ENCODE measurements around the gene KLHL7.

Gene KLHL7

GRCh38 chr7:23109470-23109869 is 3.9 kb downstream of the KLHL7 start:
- H3K4me2 ChIP-seq (ENCODE audit: low read length): no peak overlapping the region
- H2AFZ ChIP-seq: no peak overlapping the region
- H3K9me3 ChIP-seq (ENCODE audit: control insufficient read depth, low read length): no peaks in the 10 kb centered on the region
- H3K27me3 ChIP-seq (ENCODE audit: control insufficient read depth, insufficient read depth, low read length): no peaks in the 10 kb centered on the region
- peaks cover 4% of the 10 kb centered on the region for H3K4me1 ChIP-seq
- H3K27ac ChIP-seq: no peak overlapping the region
- H3K36me3 ChIP-seq (ENCODE audit: control insufficient read depth, insufficient read depth, low read length): no peaks in the 10 kb centered on the region
- no peak overlapping the region for H3K4me3 ChIP-seq (ENCODE audit: low read depth, low read length)
- peaks cover 34% of the 10 kb centered on the region for H3K79me2 ChIP-seq
- no peak for TF ChIP-seq CTCF (IDR thresholded peaks at IDR 0.05)
- no peak overlapping the region for H3K9ac ChIP-seq

- TF ChIP-seq CTCF (IDR thresholded peaks at IDR 0.05): no peak
- no peak overlapping the region for H3K9ac ChIP-seq
- H3K9me3 ChIP-seq (ENCODE audit: control insufficient read depth, low read length): no peaks in the 10 kb centered on the region
- H3K4me1 ChIP-seq: no peaks in the 10 kb centered on the region
- H3K27ac ChIP-seq: no peak overlapping the region
- no peaks in the 10 kb centered on the region for H3K27me3 ChIP-seq (ENCODE audit: control insufficient read depth, insufficient read depth, low read length)
- H3K4me3 ChIP-seq (ENCODE audit: low read depth, low read length): no peak overlapping the region
- no peak overlapping the region for H3K4me2 ChIP-seq (ENCODE audit: low read length)
- no peaks in the 10 kb centered on the region for H3K36me3 ChIP-seq (ENCODE audit: control insufficient read depth, insufficient read depth, low read length)
- peaks cover 17% of the 10 kb centered on the region for H3K79me2 ChIP-seq
- H2AFZ ChIP-seq: no peak overlapping the region
Measured at GRCh38 chr7:23114896-23115295, 9.3 kb downstream of the KLHL7 start.

DNA sequence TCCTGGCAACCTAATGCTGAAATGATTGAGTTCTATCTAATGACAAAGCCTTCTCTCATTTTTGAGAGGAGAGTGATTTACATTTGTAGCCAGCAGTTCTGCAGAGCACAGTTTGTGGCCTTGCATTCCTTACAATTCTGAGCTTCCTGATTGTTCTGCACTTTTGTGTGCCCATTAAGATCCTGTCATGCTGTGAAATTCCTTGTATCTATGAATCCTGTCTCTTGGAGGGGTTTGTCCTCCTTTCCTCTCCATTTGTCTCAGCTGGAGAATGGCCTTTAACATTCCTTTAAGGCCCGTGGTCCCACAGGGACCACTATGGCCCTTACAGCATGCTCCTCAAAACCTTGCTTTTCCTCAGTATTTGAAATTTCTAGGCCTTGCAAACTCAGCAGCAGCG is 10.4 kb downstream of the KLHL7 start:
- no peak overlapping the region for H3K27ac ChIP-seq
- no peaks in the 10 kb centered on the region for H3K27me3 ChIP-seq (ENCODE audit: control insufficient read depth, insufficient read depth, low read length)
- TF ChIP-seq CTCF (IDR thresholded peaks at IDR 0.05): no peak
- no peak overlapping the region for H3K9ac ChIP-seq
- H3K9me3 ChIP-seq (ENCODE audit: control insufficient read depth, low read length): no peaks in the 10 kb centered on the region
- H3K4me2 ChIP-seq (ENCODE audit: low read length): no peak overlapping the region
- no peaks in the 10 kb centered on the region for H3K36me3 ChIP-seq (ENCODE audit: control insufficient read depth, insufficient read depth, low read length)
- no peak overlapping the region for H3K4me3 ChIP-seq (ENCODE audit: low read depth, low read length)
- H3K79me2 ChIP-seq: peaks cover 12% of the 10 kb centered on the region
- no peaks in the 10 kb centered on the region for H3K4me1 ChIP-seq
- H2AFZ ChIP-seq: no peak overlapping the region

DNA sequence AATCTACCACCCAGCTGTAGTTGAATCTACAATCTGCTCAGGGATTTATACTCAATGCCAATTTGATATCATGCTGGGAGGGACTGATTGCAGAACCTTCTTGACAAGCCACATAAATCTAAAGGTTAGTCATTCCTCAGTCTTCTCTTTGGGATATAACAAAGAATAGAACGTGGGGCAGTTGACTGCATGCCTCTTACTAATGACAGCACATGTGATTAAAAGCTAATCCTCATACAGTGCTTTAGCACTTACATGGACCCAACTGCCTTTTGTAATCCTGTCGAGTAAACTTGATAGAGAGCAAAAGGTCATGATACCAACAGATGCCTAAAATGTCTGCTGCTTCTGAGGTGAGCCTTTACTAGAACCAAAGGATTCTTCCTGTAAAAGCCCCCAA is 12.3 kb downstream of the KLHL7 start:
- Histone ChIP-seq H3K79me2 (peaks cover 15% of the 10 kb centered on the region), H3K36me3 (ENCODE audit: control insufficient read depth, insufficient read depth, low read length) (no peaks in the 10 kb centered on the region), H3K4me2 (ENCODE audit: low read length) (no peak overlapping the region), H2AFZ (no peak overlapping the region), H3K4me1 (no peaks in the 10 kb centered on the region), H3K4me3 (ENCODE audit: low read depth, low read length) (no peak overlapping the region), H3K9me3 (ENCODE audit: control insufficient read depth, low read length) (no peaks in the 10 kb centered on the region), H3K27me3 (ENCODE audit: control insufficient read depth, insufficient read depth, low read length) (no peaks in the 10 kb centered on the region), H3K9ac (no peak overlapping the region), H3K27ac (no peak overlapping the region)
- TF ChIP-seq CTCF (IDR thresholded peaks at IDR 0.05): no peak

DNA sequence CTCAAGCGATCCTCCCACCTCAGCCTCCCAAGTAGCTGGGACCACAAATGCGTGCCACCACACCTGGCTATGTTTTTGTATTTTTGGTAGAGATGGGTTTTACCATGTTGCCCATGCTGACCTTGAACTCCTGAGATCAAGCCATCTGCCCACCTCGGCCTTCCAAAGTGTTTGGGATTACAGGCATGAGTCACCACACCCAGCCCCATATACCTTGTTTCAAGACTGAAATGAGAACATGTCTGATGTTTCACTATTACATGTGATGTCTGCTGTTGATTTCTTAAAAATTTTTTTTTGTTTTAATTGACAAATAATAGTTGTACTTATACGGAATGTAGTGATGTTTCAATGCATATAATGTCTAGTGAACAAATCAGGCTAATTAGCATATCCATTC is 14.5 kb downstream of the KLHL7 start:
- Histone ChIP-seq H3K9ac (no peak overlapping the region), H2AFZ (no peak overlapping the region), H3K4me3 (ENCODE audit: low read depth, low read length) (no peak overlapping the region), H3K27me3 (ENCODE audit: control insufficient read depth, insufficient read depth, low read length) (no peaks in the 10 kb centered on the region), H3K9me3 (ENCODE audit: control insufficient read depth, low read length) (no peaks in the 10 kb centered on the region), H3K79me2 (peaks cover 12% of the 10 kb centered on the region), H3K36me3 (ENCODE audit: control insufficient read depth, insufficient read depth, low read length) (no peaks in the 10 kb centered on the region), H3K4me2 (ENCODE audit: low read length) (no peak overlapping the region), H3K27ac (no peak overlapping the region), H3K4me1 (no peaks in the 10 kb centered on the region)
- TF ChIP-seq CTCF (IDR thresholded peaks at IDR 0.05): no peak
